Prostate gland (tissue), 2 donors: ENCODE measurements around the gene RACGAP1.

ENCODE experiments used
- POLR2A ChIP-seq: fragments of 450-650 bp; IDR thresholded peaks from one replicate; pipeline ENCODE4 v1.6.1; 2016; ENCODE audit warnings: antibody characterized with exemption, mild to moderate bottlenecking
- POLR2AphosphoS5 ChIP-seq: sonication (generic); formaldehyde crosslinking; IDR thresholded peaks from one replicate; pipeline ENCODE4 v1.6.1; 2017; ENCODE audit warnings: antibody characterized with exemption
- TF ChIP-seq, protein P1 (sequence below), 4 experiments: fragments of 200-600 bp in 2 of 4; fragments of 450-650 bp in 2 of 4; sonication (generic) in 2 of 4; IDR thresholded peaks; 1 replicate in 3 of 4; 2 replicates in 1 of 4; pipeline ENCODE4 v1.5.1; 2016 to 2019; ENCODE audit warnings: antibody characterized with exemption in 4 of 4, mild to moderate bottlenecking in 2 of 4, moderate library complexity in 2 of 4

DNA sequence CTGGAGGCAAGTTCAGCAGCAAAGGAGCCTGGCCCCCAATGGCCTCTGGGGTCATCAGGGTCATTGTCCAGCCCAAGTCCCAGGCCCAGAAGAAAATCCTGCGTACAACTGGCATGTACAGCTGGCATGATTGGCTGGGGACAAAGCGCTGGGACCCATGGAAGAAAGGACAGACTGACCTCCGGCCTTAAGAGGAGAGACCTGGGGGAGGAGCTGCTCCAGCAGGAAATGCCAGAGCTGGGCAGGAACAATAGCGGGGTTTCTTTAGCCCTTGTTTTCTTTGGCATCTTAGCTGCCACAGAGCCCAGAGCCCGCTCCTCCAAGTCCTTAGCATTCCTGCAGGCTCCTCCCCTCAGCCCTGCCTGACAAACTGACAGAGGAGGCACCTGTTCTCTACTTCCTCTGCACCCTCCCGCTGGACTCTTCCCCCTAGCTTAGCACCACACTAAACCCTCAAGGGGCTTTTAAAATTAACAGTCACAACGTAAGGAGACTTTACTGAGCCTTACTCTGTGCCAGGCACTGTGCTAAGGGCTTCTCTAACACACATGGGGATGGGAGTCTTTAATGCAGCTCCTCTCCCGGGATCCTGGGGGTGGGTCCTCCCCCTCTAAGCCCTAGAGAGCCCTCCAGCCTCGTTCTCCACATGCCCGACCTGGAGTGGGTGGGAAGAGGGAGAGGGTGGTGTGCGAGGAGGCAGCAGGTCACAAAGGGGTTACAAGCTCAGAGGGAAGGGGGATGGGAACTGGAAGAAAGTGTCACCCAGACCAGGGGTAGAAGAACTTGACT is 65.4 kb downstream of the RACGAP1 start:
- TF ChIP-seq POLR2A (no peak), POLR2AphosphoS5 (peak; percentile 12)
- TF ChIP-seq, protein P1, sequence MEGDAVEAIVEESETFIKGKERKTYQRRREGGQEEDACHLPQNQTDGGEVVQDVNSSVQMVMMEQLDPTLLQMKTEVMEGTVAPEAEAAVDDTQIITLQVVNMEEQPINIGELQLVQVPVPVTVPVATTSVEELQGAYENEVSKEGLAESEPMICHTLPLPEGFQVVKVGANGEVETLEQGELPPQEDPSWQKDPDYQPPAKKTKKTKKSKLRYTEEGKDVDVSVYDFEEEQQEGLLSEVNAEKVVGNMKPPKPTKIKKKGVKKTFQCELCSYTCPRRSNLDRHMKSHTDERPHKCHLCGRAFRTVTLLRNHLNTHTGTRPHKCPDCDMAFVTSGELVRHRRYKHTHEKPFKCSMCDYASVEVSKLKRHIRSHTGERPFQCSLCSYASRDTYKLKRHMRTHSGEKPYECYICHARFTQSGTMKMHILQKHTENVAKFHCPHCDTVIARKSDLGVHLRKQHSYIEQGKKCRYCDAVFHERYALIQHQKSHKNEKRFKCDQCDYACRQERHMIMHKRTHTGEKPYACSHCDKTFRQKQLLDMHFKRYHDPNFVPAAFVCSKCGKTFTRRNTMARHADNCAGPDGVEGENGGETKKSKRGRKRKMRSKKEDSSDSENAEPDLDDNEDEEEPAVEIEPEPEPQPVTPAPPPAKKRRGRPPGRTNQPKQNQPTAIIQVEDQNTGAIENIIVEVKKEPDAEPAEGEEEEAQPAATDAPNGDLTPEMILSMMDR (IDR thresholded peaks at IDR 0.05): no peak
